HEK293 (cell line): ENCODE data around the gene CD2.

Experiments used
- CTCF ChIA-PET: fragments of 350-600 bp; formaldehyde crosslinking; extraction: SDS; loops from one replicate; lab custom pipeline; 2021; ENCODE audit warnings: antibody characterized with exemption; lab: Yijun Ruan, JAX
- POLR2A ChIA-PET: fragments of 300-600 bp; formaldehyde crosslinking; extraction: SDS; loops from one replicate; lab custom pipeline; 2020; ENCODE audit warnings: antibody characterized with exemption, inconsistent platforms; lab: Yijun Ruan, JAX
- H3K27ac ChIP-seq: fragments of 200-500 bp; sonication (Bioruptor generic); 2 replicates; pipeline ENCODE4 v1.5.1; 2014; ENCODE audit warnings: low read depth, low read length, control low read depth, inconsistent platforms; ENCODE audit errors: extremely low read depth
- H3K36me3 ChIP-seq, 2 experiments: fragments of 200-500 bp in 1 of 2; sonication (Bioruptor generic) in 1 of 2; 1 replicate in 1 of 2; 2 replicates in 1 of 2; pipeline ENCODE4 v1.5.1; 2014 to 2017; ENCODE audit warnings: inconsistent platforms in 2 of 2, low read length in 2 of 2; ENCODE audit not compliant: control insufficient read depth in 2 of 2, insufficient read depth in 1 of 2
- H3K4me1 ChIP-seq: fragments of 200-500 bp; sonication (Bioruptor generic); 2 replicates; pipeline ENCODE4 v1.5.1; 2014; ENCODE audit warnings: mild to moderate bottlenecking, low read length, inconsistent platforms; ENCODE audit not compliant: control insufficient read depth, insufficient read depth
- H3K4me3 ChIP-seq: 2 replicates; pipeline ENCODE4 v1.5.1; 2011; ENCODE audit warnings: low read depth, mild to moderate bottlenecking, control low read depth, low read length, moderate library complexity
- H3K9me3 ChIP-seq: fragments of 200-500 bp; sonication (Bioruptor generic); 2 replicates; pipeline ENCODE4 v1.5.1; 2014; ENCODE audit warnings: low read depth, low read length, inconsistent platforms; ENCODE audit not compliant: control insufficient read depth, insufficient read depth
- GLI4 ChIP-seq: fragments of 450-650 bp; formaldehyde crosslinking; IDR thresholded peaks from 2 replicates; pipeline ENCODE4 v1.5.1; 2016; ENCODE audit warnings: missing biosample characterization, missing genetic modification characterization
- KLF16 ChIP-seq: fragments of 450-650 bp; formaldehyde crosslinking; IDR thresholded peaks from 2 replicates; pipeline ENCODE4 v1.5.1; 2017; ENCODE audit warnings: missing biosample characterization, missing genetic modification characterization
- TRIM28 ChIP-seq: IDR thresholded peaks from 2 replicates; pipeline ENCODE4 v1.6.1; 2011; ENCODE audit warnings: low read length, control low read depth, borderline replicate concordance
- ZBTB7A ChIP-seq: fragments of 450-650 bp; formaldehyde crosslinking; IDR thresholded peaks from 2 replicates; pipeline ENCODE4 v1.5.1; 2016; ENCODE audit warnings: low read depth, missing biosample characterization, missing genetic modification characterization
- ZNF157 ChIP-seq: fragments of 450-650 bp; formaldehyde crosslinking; IDR thresholded peaks from 2 replicates; pipeline ENCODE4 v1.5.1; 2016; ENCODE audit warnings: missing biosample characterization, missing genetic modification characterization
- ZNF223 ChIP-seq: fragments of 450-650 bp; formaldehyde crosslinking; IDR thresholded peaks from 2 replicates; pipeline ENCODE4 v1.5.1; 2016; ENCODE audit warnings: missing biosample characterization, missing genetic modification characterization
- ZNF416 ChIP-seq: fragments of 450-650 bp; formaldehyde crosslinking; IDR thresholded peaks from 2 replicates; pipeline ENCODE4 v1.5.1; 2016; ENCODE audit warnings: missing biosample characterization, missing genetic modification characterization
- ZNF473 ChIP-seq: fragments of 450-650 bp; formaldehyde crosslinking; IDR thresholded peaks from 2 replicates; pipeline ENCODE4 v1.5.1; 2017; ENCODE audit warnings: missing biosample characterization, missing genetic modification characterization
- TF ChIP-seq, protein P1 (sequence below): fragments of 450-650 bp; formaldehyde crosslinking; IDR thresholded peaks from 2 replicates; pipeline ENCODE4 v1.5.1; 2016; ENCODE audit warnings: missing biosample characterization, missing genetic modification characterization
- TF ChIP-seq, protein P2 (sequence below): fragments of 450-650 bp; formaldehyde crosslinking; IDR thresholded peaks from 2 replicates; pipeline ENCODE4 v1.5.1; 2016; ENCODE audit warnings: missing biosample characterization, missing genetic modification characterization, borderline replicate concordance
- TF ChIP-seq, protein P3 (sequence below): fragments of 450-650 bp; formaldehyde crosslinking; IDR thresholded peaks from 2 replicates; pipeline ENCODE4 v1.5.1; 2016; ENCODE audit warnings: missing biosample characterization, missing genetic modification characterization
- TF ChIP-seq, protein P4 (sequence below): fragments of 450-650 bp; IDR thresholded peaks from 2 replicates; pipeline ENCODE4 v1.5.1; 2018; ENCODE audit warnings: missing biosample characterization, mild to moderate bottlenecking, missing genetic modification characterization
- TF ChIP-seq, protein P5 (sequence below): fragments of 450-650 bp; formaldehyde crosslinking; IDR thresholded peaks from 2 replicates; pipeline ENCODE4 v1.5.1; 2016; ENCODE audit warnings: missing biosample characterization, missing genetic modification characterization, borderline replicate concordance

The CD2 gene

DNA sequence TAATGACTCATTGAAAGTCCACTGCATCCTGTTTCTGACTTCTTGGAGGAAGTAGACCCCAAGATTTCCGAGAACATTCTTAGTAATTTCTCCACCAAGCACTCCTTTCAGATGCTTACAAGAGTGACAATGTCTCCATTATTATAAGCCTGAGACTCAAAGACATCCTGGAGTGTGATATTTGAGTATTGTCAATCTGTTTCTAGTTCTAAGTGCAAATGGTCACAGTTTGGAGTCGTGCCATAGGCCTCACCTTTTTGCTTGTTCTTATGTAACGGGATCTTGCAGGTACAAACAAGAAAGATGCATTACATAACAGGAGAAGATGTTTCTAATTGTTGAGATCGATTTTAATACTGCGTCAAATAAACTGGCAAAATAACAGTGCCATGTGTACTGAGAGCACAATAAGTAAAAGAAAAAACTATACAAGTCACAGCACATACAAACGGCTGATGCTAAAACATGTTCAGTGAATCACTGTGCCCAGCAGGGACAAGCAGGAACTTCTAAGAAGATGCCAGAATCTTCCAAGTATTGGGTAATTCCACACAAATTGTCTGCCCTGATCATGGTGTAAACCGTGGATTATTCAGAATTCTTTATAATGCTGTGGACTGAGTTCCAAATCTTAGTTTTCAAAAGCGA, 54.1 kb downstream of the CD2 start:
- CTCF ChIA-PET, result no interaction called here
- POLR2A ChIA-PET, result no interaction called here

More for the DNA sequence above, 54.1 kb downstream of the CD2 start:
- no peaks in the 10 kb centered on the region for H3K9me3 ChIP-seq
- H3K27ac ChIP-seq, result no peak overlapping the region
- no peak for TF ChIP-seq TRIM28
- TF ChIP-seq ZNF223 (tag by site-specific recombination), result no peak
- no peak for TF ChIP-seq ZNF157 (tag by site-specific recombination)
- no peak for TF ChIP-seq ZNF473
- TF ChIP-seq ZBTB7A (tag by site-specific recombination), result no peak
- TF ChIP-seq, protein P1, sequence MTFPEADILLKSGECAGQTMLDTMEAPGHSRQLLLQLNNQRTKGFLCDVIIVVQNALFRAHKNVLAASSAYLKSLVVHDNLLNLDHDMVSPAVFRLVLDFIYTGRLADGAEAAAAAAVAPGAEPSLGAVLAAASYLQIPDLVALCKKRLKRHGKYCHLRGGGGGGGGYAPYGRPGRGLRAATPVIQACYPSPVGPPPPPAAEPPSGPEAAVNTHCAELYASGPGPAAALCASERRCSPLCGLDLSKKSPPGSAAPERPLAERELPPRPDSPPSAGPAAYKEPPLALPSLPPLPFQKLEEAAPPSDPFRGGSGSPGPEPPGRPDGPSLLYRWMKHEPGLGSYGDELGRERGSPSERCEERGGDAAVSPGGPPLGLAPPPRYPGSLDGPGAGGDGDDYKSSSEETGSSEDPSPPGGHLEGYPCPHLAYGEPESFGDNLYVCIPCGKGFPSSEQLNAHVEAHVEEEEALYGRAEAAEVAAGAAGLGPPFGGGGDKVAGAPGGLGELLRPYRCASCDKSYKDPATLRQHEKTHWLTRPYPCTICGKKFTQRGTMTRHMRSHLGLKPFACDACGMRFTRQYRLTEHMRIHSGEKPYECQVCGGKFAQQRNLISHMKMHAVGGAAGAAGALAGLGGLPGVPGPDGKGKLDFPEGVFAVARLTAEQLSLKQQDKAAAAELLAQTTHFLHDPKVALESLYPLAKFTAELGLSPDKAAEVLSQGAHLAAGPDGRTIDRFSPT, result no peak
- TF ChIP-seq, protein P2, sequence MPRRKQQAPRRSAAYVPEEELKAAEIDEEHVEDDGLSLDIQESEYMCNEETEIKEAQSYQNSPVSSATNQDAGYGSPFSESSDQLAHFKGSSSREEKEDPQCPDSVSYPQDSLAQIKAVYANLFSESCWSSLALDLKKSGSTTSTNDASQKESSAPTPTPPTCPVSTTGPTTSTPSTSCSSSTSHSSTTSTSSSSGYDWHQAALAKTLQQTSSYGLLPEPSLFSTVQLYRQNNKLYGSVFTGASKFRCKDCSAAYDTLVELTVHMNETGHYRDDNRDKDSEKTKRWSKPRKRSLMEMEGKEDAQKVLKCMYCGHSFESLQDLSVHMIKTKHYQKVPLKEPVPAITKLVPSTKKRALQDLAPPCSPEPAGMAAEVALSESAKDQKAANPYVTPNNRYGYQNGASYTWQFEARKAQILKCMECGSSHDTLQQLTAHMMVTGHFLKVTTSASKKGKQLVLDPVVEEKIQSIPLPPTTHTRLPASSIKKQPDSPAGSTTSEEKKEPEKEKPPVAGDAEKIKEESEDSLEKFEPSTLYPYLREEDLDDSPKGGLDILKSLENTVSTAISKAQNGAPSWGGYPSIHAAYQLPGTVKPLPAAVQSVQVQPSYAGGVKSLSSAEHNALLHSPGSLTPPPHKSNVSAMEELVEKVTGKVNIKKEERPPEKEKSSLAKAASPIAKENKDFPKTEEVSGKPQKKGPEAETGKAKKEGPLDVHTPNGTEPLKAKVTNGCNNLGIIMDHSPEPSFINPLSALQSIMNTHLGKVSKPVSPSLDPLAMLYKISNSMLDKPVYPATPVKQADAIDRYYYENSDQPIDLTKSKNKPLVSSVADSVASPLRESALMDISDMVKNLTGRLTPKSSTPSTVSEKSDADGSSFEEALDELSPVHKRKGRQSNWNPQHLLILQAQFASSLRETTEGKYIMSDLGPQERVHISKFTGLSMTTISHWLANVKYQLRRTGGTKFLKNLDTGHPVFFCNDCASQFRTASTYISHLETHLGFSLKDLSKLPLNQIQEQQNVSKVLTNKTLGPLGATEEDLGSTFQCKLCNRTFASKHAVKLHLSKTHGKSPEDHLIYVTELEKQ, result no peak
- TF ChIP-seq, protein P3, sequence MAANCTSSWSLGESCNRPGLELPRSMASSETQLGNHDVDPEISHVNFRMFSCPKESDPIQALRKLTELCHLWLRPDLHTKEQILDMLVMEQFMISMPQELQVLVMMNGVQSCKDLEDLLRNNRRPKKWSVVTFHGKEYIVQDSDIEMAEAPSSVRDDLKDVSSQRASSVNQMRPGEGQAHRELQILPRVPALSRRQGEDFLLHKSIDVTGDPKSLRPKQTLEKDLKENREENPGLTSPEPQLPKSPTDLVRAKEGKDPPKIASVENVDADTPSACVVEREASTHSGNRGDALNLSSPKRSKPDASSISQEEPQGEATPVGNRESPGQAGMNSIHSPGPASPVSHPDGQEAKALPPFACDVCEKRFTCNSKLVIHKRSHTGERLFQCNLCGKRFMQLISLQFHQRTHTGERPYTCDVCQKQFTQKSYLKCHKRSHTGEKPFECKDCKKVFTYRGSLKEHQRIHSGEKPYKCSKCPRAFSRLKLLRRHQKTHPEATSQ (tag by site-specific recombination), result no peak
- TF ChIP-seq GLI4 (tag by site-specific recombination), result no peak
- no peak for TF ChIP-seq ZNF416
- TF ChIP-seq, protein P4, sequence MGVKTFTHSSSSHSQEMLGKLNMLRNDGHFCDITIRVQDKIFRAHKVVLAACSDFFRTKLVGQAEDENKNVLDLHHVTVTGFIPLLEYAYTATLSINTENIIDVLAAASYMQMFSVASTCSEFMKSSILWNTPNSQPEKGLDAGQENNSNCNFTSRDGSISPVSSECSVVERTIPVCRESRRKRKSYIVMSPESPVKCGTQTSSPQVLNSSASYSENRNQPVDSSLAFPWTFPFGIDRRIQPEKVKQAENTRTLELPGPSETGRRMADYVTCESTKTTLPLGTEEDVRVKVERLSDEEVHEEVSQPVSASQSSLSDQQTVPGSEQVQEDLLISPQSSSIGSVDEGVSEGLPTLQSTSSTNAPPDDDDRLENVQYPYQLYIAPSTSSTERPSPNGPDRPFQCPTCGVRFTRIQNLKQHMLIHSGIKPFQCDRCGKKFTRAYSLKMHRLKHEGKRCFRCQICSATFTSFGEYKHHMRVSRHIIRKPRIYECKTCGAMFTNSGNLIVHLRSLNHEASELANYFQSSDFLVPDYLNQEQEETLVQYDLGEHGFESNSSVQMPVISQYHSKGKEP (tag by site-specific recombination), result no peak
- no peak for TF ChIP-seq KLF16 (tag by site-specific recombination)
- TF ChIP-seq, protein P5, sequence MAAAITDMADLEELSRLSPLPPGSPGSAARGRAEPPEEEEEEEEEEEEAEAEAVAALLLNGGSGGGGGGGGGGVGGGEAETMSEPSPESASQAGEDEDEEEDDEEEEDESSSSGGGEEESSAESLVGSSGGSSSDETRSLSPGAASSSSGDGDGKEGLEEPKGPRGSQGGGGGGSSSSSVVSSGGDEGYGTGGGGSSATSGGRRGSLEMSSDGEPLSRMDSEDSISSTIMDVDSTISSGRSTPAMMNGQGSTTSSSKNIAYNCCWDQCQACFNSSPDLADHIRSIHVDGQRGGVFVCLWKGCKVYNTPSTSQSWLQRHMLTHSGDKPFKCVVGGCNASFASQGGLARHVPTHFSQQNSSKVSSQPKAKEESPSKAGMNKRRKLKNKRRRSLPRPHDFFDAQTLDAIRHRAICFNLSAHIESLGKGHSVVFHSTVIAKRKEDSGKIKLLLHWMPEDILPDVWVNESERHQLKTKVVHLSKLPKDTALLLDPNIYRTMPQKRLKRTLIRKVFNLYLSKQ (tag by site-specific recombination), result no peak
- TF ChIP-seq, all 188 proteins: peak for 0
- Histone ChIP-seq H3K4me3 (no peak overlapping the region), H3K36me3 (no peaks in the 10 kb centered on the region), H3K4me1 (no peaks in the 10 kb centered on the region)
